T-helper 1 cell treated with Interleukin-12 subunit alpha and Interleukin-12 subunit beta and Interleukin-4 antibody, amounts not matched to agents 30 μg/mL and 1 μg/mL, for 36 hours (primary cell): ENCODE measurements around the gene TBC1D16.
"Not testable (repeated sequence)": the region's sequence is repeated elsewhere in the genome, so short reads cannot be mapped to it uniquely, and the experiment has no call there.

Experiments
- H3K27ac Mint-ChIP-seq: one replicate; pipeline ENCODE4 v1.8.0; 2021; ENCODE audit warnings: mild to moderate bottlenecking, mixed read lengths
- H3K27me3 Mint-ChIP-seq: one replicate; pipeline ENCODE4 v1.8.0; 2021; ENCODE audit warnings: low read depth, mixed read lengths
- H3K36me3 Mint-ChIP-seq: one replicate; pipeline ENCODE4 v1.8.0; 2021; ENCODE audit warnings: low read depth, mixed read lengths
- H3K4me1 Mint-ChIP-seq: one replicate; pipeline ENCODE4 v1.8.0; 2021; ENCODE audit warnings: low read depth, mixed read lengths
- H3K4me3 Mint-ChIP-seq: one replicate; pipeline ENCODE4 v1.8.0; 2021; ENCODE audit warnings: mild to moderate bottlenecking, moderate library complexity, mixed read lengths
- H3K9me3 Mint-ChIP-seq: one replicate; pipeline ENCODE4 v1.8.0; 2021; ENCODE audit warnings: mixed read lengths

TBC1D16 gene

DNA sequence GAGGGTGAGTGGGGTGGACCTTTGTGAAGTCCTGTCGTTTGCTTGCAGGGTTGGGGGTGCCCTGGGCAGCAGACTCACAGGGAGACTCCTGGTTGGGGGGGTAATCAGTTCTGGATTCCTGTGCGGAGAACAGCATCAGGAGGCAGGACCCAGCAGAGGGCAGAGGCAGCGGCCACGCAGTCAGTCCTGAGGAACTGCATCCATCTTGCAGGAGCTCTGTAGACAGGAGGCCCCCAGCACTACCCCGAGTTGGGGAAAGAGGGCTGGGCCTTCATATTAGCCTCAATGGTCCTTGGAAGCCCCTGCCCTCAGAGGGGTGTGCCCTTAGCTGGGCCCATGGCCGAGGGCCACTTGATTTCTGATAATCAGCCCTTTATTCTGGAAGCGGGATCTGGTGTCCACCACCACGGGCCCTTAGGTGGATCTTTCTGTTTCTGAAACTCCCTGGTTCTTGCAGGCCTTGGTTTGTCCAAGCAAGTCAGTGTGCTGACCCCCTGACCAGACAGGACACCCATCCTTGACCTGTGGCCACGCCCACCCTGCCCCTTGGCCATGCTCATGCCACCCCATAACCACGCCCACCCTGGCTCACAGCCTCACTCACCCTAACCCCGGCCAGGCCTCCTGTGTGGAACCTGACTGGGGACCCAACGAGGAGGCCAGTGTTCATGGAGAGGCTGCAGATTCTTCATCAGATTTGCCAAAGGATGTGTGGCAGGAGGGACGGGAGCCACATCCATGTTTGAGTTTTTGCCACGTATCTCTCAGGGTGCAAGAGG lies 122.9 kb downstream of the TBC1D16 start:
- Mint-ChIP-seq H3K27me3 (no peaks in the 10 kb centered on the region), H3K4me3 (no peak overlapping the region), H3K36me3 (no peaks in the 10 kb centered on the region), H3K4me1 (no peaks in the 10 kb centered on the region), H3K9me3 (no peaks in the 10 kb centered on the region), H3K27ac (no peak overlapping the region)

DNA sequence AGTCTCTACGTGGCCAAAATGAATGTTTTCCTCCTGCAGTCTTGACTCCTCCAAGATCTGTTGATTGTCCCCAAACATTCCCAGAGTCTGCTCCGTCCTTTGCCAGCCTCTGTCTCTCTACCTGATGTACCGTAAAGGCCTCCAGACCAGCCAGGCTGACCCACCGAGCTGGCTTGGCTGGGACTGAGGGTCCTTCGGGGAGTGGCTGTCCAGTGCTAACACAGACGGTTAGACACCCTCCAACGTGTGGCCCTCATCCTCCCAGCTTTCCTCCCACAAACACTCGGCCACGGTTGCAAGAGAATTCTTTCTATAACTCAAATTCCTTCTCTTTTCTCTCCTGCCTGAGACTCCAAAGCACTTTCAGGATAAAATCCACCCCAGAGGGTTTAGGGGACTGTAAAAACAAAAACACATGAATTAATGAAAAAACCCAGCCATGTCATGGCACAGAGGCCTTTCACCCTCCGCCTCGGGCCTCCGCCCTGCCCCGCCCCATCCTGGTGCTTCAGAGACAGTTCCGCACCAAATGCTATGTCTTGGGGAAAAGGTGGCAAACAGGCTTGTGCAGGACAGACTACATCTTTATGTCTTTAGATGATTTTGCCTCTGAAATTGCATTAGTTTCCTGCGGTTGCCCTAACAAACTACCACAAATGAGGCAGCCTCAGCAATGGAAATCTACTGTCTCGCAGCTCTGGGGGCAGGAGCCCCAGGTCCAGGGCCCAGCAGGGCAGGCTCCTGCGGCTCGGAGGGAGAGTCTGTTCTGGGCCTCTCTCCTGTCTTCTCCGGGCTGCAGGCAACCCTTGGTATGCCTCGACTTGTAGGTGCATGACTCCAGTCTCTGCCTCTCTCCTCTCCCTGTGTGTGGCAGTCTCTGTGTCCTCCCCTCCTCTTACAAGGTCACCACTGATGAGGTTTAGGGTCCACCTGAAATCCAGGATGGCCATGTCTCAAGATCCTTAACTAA lies 124.0 kb downstream of the TBC1D16 start:
- Mint-ChIP-seq H3K27ac (no peak overlapping the region), H3K4me3 (no peak overlapping the region), H3K27me3 (no peaks in the 10 kb centered on the region)

DNA sequence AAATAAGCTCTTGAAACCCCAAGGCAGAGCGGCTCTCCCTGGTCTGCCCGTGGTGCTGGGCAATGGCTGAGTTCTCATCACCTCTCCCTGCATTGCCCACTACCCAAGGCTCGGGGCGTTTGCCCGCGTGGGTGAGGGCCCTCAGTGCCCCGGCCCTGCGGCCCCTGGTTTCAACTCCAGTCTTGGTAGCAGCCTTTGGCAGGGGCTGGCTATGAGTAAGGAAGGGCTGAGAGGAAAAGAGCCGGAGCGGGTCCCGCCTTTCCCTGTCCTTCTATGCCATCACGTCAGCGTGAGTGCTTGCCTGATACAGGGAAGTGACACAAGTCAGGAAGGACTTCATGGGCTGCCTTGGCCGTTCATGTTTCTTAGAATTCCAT lies 124.7 kb downstream of the TBC1D16 start:
- no peaks in the 10 kb centered on the region for H3K4me1 Mint-ChIP-seq

More for the DNA sequence above, 124.0 kb downstream of the TBC1D16 start:
- Mint-ChIP-seq H3K4me1 (no peaks in the 10 kb centered on the region), H3K36me3 (no peaks in the 10 kb centered on the region), H3K9me3 (no peaks in the 10 kb centered on the region)

DNA sequence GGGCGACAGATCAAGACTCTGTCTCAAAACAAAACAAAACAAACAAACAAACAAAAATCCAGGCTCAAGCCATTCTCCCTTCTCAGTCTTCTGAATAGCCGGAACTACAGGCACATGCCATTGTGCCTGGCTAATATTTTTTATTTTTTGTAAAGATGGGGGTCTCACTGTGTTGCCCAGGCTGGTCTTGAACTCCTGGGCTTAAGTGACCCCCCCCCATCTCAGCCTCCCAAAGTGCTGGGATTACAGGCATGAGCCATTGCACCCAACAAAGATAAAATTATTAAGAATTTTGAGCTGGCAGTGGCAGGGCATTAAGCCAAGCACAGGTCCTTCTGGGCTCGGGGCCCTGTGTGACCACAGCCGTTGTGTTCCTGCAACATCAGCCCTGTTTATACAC lies 126.6 kb downstream of the TBC1D16 start:
- Mint-ChIP-seq H3K4me3 (no peak overlapping the region), H3K36me3 (no peaks in the 10 kb centered on the region), H3K4me1 (no peaks in the 10 kb centered on the region), H3K27ac (no peak overlapping the region), H3K27me3 (peaks cover 7% of the 10 kb centered on the region), H3K9me3 (no peaks in the 10 kb centered on the region)

More for the DNA sequence above, 124.7 kb downstream of the TBC1D16 start:
- Mint-ChIP-seq H3K4me3 (no peak overlapping the region), H3K27ac (no peak overlapping the region), H3K36me3 (no peaks in the 10 kb centered on the region), H3K9me3 (no peaks in the 10 kb centered on the region), H3K27me3 (no peaks in the 10 kb centered on the region)

DNA sequence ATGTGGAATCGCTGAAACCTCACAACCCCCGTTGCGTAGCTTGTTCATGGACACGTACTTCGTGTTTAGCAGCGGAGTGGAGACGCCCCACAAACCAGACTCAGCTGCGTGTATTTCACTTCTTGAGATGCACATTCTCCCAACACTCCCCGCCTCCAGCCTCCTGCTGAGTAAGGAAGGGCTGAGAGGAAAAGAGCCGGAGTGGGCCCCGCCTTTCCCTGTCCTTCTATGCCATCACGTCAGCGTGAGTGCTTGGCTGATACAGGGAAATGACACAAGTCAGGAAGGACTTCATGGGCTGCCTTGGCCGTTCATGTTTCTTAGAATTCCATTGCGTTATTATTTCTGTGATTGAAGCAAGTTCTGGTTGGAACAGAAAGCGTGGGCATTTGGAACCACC lies 127.8 kb downstream of the TBC1D16 start:
- no peak overlapping the region for H3K27ac Mint-ChIP-seq
- no peaks in the 10 kb centered on the region for H3K4me1 Mint-ChIP-seq
- no peak overlapping the region for H3K4me3 Mint-ChIP-seq
- no peaks in the 10 kb centered on the region for H3K9me3 Mint-ChIP-seq
- no peaks in the 10 kb centered on the region for H3K36me3 Mint-ChIP-seq
- peaks cover 7% of the 10 kb centered on the region for H3K27me3 Mint-ChIP-seq

DNA sequence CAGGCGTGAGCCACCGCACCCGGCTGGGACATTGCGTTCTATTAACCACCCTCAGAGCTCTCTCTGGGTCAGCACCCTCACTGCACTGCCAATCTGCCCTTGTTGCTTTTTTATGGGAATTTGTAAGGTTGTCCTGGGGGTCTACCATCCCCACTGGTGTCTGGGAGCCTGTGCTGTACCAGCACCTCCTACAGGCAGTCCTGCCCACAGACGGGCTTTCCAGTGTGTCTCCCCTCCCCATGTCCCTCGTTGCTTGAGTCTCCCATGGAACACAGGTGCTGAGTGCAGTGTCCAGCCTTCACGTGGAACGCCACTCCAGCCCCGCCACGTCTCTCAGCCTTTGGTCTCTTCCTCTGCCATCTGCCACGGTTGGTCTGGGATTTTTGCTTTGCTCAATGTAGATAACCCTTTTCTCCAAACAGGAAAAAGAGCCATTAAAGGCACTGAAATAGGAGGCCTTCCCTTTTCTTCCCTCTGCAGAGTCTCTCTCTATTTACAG lies 128.4 kb downstream of the TBC1D16 start:
- no peaks in the 10 kb centered on the region for H3K9me3 Mint-ChIP-seq
- H3K4me1 Mint-ChIP-seq = no peaks in the 10 kb centered on the region
- H3K4me3 Mint-ChIP-seq = no peak overlapping the region
- H3K27me3 Mint-ChIP-seq = peaks cover 7% of the 10 kb centered on the region
- no peaks in the 10 kb centered on the region for H3K36me3 Mint-ChIP-seq
- H3K27ac Mint-ChIP-seq = no peak overlapping the region

DNA sequence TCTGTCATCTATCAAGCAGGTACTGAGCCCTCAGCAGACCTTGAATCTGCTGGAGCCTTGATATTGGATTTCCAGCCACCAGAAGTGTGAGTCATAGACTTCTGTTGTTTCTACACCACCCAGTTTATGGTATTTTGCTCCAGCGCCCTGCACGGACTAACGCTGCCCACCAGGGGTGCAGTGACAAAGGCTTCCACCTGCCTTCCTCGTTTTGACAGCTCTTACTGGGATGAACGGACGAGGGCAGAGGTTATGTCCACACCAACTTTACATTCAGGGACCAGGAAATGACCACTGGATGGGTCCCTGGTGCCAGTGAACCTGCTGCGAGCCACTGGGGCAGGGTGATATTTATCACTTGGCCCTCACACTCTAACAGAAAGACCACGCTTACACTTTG lies 129.8 kb downstream of the TBC1D16 start:
- Mint-ChIP-seq H3K27ac (no peak overlapping the region), H3K36me3 (no peaks in the 10 kb centered on the region), H3K4me3 (no peak overlapping the region), H3K27me3 (peaks cover 7% of the 10 kb centered on the region), H3K9me3 (no peaks in the 10 kb centered on the region), H3K4me1 (no peaks in the 10 kb centered on the region)

DNA sequence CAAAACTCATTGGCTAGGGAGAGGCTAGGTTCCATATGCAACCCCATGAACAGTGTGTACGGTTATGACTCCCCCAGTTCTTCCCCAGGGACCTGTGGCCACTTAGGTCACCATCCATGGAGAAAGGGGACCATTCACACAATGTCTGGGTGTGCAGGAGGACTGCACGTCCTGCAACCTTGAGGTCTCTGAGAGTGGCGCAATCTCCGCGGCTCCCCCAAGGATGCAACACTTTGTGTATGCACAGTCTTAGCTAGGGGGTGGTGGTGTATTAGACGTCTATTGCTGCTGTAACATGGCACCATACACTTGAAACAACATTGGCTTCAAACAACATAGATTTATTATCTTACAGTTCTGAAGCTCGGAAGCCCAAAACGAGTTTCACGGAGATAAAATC lies 130.8 kb downstream of the TBC1D16 start:
- H3K27me3 Mint-ChIP-seq = peaks cover 12% of the 10 kb centered on the region
- H3K36me3 Mint-ChIP-seq = no peaks in the 10 kb centered on the region

DNA sequence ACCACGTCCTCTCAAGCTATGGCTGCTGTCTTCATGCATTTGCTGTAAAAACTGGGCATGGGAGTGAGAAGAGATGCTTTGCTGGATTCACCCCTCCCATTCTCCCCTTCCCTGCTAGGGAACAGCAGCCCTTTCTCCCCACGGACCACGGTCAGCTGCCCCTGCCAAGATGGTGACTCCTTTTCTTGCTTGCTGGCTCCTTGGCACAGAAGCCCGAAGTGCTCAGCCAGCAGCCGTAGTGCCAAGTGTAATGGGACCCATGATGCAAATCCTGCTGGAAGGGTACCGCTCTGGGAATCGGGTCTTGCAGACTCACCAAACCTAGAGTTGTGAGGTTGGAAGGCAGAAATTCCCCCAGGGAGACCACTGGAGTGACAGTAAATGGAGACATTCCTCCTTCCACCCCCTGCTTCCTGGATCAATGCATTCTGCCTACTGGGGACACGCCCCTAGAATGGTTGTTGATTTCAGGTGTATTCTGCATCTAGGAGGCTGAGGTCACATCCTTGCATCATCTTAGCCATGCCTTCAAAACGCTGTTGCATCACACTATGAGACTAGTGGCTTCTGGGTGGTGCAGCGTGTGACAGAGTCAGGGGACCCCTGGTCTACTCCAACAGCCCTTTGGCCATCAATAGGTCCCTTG lies 133.4 kb downstream of the TBC1D16 start:
- no peaks in the 10 kb centered on the region for H3K36me3 Mint-ChIP-seq
- no peak overlapping the region for H3K27ac Mint-ChIP-seq

More for the DNA sequence above, 130.8 kb downstream of the TBC1D16 start:
- Mint-ChIP-seq H3K9me3 (no peaks in the 10 kb centered on the region), H3K27ac (no peak overlapping the region), H3K4me3 (no peak overlapping the region), H3K4me1 (no peaks in the 10 kb centered on the region)

DNA sequence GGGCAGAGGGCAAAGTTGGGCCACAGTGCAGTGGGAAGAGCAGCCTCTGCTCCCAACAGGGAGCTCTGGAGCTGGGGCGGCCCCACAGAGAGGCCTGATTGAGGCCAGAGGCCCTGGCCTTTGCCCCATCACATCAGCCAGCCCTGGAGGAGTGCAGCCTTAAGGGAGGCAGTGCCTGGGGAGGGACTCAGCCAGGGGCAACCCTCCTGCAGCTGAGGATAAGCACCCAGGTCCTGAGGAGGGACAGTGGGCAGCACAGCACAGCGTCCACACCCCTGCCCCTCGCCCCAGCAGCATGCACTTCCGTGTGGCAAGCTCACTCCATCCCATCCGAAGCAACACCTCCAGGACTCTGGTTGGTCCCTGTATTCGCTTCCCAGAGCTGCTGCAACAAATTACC lies 134.5 kb downstream of the TBC1D16 start:
- H3K4me3 Mint-ChIP-seq = no peak overlapping the region
- H3K27ac Mint-ChIP-seq = no peak overlapping the region
- no peaks in the 10 kb centered on the region for H3K9me3 Mint-ChIP-seq
- H3K36me3 Mint-ChIP-seq = no peaks in the 10 kb centered on the region
- peaks cover 29% of the 10 kb centered on the region for H3K27me3 Mint-ChIP-seq
- H3K4me1 Mint-ChIP-seq = no peaks in the 10 kb centered on the region

More for the DNA sequence above, 133.4 kb downstream of the TBC1D16 start:
- Mint-ChIP-seq H3K4me3 (no peak overlapping the region), H3K4me1 (no peaks in the 10 kb centered on the region), H3K27me3 (peaks cover 25% of the 10 kb centered on the region), H3K9me3 (no peaks in the 10 kb centered on the region)

DNA sequence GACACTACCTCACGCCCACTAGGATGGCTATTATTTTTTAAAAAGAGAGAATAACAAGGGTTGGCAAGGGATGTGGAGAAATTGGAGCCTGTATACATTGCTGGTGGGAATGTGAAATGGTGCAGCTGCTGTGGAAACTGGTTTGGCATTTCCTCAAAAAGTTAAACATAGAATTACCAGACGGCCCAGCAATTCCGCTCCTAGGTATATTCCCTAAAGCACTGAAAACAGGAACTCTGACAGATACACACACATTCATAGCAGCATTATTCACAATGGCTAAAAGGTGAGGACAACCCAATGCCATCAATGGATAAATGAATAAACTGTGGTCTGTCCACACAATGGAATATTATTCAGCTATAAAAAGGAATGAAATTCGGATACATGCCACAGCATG lies 136.1 kb downstream of the TBC1D16 start:
- Mint-ChIP-seq H3K27ac (no peak overlapping the region), H3K27me3 (peaks cover 26% of the 10 kb centered on the region), H3K4me1 (no peaks in the 10 kb centered on the region)

DNA sequence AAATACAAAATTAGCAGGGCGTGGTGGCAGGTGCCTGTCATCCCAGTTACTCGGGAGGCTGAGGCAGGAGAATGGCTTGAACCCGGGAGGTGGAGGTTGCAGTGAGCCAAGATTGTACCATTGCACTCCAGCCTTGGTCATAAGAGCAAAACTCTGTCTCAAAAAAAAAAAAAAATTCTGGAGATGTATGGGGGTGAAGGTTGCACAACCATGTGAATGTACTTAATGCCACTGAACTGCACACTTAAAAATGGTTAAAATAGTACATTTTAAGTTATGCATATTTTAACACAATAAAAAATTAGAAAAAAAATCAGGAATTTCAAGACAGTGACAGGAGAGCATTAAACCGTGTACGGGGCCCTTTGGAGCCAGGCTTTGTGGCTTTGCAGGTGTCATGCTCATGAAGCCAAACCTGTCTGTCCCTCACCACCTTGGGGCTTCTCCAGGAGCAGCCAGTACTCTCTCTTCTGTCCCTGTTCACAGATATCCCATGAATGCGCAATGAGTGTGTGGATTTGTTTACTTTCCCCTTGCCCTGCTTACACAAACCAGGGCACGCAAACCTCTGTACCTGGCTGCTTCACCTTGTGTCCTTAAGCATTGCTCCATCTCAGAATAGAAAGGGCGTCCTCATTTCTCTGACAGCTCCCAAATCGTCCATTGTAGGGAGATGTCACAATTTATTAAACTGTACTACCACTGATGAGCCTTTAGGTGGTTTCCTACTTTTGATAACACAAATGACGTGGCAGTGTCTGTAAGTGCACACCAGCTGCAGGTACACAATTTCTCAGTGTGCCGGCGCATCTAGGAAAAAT lies 138.2 kb downstream of the TBC1D16 start:
- Mint-ChIP-seq H3K27me3 (peaks cover 22% of the 10 kb centered on the region), H3K36me3 (no peaks in the 10 kb centered on the region), H3K4me3 (no peak overlapping the region), H3K4me1 (no peaks in the 10 kb centered on the region), H3K27ac (no peak overlapping the region), H3K9me3 (no peaks in the 10 kb centered on the region)

More for the DNA sequence above, 136.1 kb downstream of the TBC1D16 start:
- Mint-ChIP-seq H3K4me3 (no peak overlapping the region), H3K36me3 (no peaks in the 10 kb centered on the region), H3K9me3 (no peaks in the 10 kb centered on the region)

DNA sequence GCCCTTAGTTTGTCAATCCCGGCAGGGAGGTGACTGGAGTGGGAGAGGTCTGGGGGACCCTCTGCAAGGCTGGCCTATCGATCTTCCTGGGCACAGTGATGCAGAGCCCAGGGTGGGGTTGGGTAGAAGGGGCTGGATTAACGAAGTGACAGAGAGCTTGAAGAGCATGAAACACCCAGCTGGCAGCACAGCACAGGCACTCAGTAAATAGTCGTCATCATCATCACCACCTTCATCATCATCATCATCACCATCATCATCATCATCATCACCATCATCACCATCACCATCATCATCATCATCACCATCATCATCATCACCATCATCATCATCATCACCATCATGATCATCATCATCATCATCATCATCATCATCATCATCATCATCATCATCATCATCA lies 142.2 kb downstream of the TBC1D16 start:
- H3K4me1 Mint-ChIP-seq, H3K9me3 Mint-ChIP-seq, H3K27ac Mint-ChIP-seq, H3K36me3 Mint-ChIP-seq, H3K4me3 Mint-ChIP-seq: not testable (repeated sequence)
- H3K27me3 Mint-ChIP-seq = peaks cover 13% of the 10 kb centered on the region
